Mesothelial cell of epicardium (in vitro differentiated cells): ENCODE results near the gene VEGFC. TPM values are rescaled to one million over a fixed set of nuclear protein-coding genes. Genes with fewer than 3 reads are reported as not detected.
A peak's percentile ranks its signal among the peaks of the same experiment; 100 is the strongest.

Experiments
- DNase-seq, 2 experiments: peaks; one replicate each; pipeline ENCODE4 v3.0.0; 2021; ENCODE audit warnings: low spot score in 2 of 2; ENCODE audit not compliant: unreplicated experiment in 2 of 2
- H3K27ac Mint-ChIP-seq: 2 replicates; pipeline ENCODE4 v1.8.0; 2021; ENCODE audit warnings: mixed read lengths
- H3K27me3 Mint-ChIP-seq: 2 replicates; pipeline ENCODE4 v1.8.0; 2021; ENCODE audit warnings: low read depth, mixed read lengths
- H3K36me3 Mint-ChIP-seq: 2 replicates; pipeline ENCODE4 v1.8.0; 2021; ENCODE audit warnings: mixed read lengths
- H3K4me1 Mint-ChIP-seq: 2 replicates; pipeline ENCODE4 v1.8.0; 2021; ENCODE audit warnings: mixed read lengths
- H3K4me3 Mint-ChIP-seq: 2 replicates; pipeline ENCODE4 v1.8.0; 2021; ENCODE audit warnings: mild to moderate bottlenecking, moderate library complexity, mixed read lengths
- H3K9me3 Mint-ChIP-seq: 2 replicates; pipeline ENCODE4 v1.8.0; 2021; ENCODE audit warnings: mixed read lengths
- total RNA-seq: library from RNA; stranded (reverse); gene quantifications from 3 replicates; pipeline ENCODE4 v1.2.1, GENCODE V29; 2021
- TF ChIP-seq, protein P1 (sequence below): fragments of 200-600 bp; sonication (generic); IDR thresholded peaks from one replicate; pipeline ENCODE4 v1.5.0; 2021; ENCODE audit warnings: antibody characterized with exemption; ENCODE audit not compliant: unreplicated experiment

The VEGFC gene
- total RNA-seq, 1 donor from 2014 or later, result 2.4 TPM

DNA sequence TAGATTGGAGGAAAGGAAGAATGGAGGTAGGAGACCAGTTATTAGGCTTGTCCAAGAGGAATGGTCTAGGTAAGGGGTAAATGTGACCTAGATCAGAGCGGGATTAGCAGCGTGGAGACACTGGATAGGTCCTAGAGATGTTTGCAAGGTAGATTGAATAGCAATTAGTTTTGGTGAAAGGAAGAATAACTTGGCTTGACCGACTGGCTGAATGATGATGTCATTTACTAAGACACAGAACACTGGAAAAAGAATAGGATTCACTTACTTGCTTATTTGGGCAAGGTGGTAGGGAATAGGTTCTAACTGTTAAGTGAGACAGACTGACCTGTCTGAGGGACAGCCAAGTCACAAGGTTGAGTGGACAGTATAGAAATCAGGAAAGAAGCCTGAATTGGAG is 71.3 kb downstream of the VEGFC start:
- no peak for DNase-seq
- Mint-ChIP-seq H3K9me3 (peaks cover 10% of the 10 kb centered on the region), H3K4me3 (no peak overlapping the region), H3K27me3 (no peaks in the 10 kb centered on the region), H3K36me3 (peaks cover 4% of the 10 kb centered on the region), H3K4me1 (peaks cover 2% of the 10 kb centered on the region), H3K27ac (no peak overlapping the region)
- TF ChIP-seq, protein P1, sequence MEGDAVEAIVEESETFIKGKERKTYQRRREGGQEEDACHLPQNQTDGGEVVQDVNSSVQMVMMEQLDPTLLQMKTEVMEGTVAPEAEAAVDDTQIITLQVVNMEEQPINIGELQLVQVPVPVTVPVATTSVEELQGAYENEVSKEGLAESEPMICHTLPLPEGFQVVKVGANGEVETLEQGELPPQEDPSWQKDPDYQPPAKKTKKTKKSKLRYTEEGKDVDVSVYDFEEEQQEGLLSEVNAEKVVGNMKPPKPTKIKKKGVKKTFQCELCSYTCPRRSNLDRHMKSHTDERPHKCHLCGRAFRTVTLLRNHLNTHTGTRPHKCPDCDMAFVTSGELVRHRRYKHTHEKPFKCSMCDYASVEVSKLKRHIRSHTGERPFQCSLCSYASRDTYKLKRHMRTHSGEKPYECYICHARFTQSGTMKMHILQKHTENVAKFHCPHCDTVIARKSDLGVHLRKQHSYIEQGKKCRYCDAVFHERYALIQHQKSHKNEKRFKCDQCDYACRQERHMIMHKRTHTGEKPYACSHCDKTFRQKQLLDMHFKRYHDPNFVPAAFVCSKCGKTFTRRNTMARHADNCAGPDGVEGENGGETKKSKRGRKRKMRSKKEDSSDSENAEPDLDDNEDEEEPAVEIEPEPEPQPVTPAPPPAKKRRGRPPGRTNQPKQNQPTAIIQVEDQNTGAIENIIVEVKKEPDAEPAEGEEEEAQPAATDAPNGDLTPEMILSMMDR, result no peak

DNA sequence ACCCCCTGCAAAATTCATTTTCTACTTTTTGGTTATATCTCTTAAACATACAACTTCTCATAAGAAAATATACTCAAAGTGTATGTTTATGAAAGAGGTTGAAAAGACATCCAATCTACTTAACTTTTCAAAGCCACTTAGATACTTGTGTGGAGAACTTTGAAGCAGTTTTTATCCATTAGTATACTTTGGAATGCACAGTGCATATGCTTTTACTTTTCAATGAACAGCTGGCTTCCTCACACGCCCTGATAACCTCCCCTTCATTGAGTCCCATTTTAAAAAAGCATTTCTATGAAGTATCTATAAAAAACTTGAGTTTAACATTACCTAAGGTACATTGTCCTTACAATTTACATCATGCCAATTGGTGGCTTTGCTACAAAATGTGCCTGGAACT is 73.8 kb downstream of the VEGFC start:
- TF ChIP-seq, protein P1, result no peak
- peaks cover 4% of the 10 kb centered on the region for H3K36me3 Mint-ChIP-seq

DNA sequence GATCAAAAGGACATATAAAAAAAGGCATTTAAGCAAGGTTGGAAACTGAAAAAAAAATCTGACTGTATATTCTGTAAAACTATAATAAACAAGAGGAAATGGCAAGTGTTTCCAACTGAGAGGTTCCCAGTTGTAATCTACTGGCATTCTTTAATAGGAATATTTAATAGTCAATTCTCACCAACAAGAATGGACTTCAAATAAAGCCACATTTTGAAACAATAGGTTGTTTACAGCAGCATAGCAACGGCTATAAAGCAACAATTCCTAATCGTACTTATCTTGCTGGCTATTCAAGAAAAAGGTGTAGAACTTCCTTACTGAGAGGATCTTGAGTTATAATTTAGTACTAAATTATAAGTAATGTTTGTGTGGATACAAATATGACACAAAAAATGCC is 75.5 kb downstream of the VEGFC start:
- Mint-ChIP-seq H3K27me3 (no peaks in the 10 kb centered on the region), H3K4me1 (no peaks in the 10 kb centered on the region), H3K4me3 (no peak overlapping the region), H3K9me3 (peaks cover 14% of the 10 kb centered on the region), H3K27ac (no peak overlapping the region), H3K36me3 (peaks cover 4% of the 10 kb centered on the region)
- TF ChIP-seq, protein P1, result no peak
- no peak for DNase-seq

More for the DNA sequence above, 73.8 kb downstream of the VEGFC start:
- Mint-ChIP-seq H3K4me3 (no peak overlapping the region), H3K4me1 (no peaks in the 10 kb centered on the region), H3K9me3 (peaks cover 10% of the 10 kb centered on the region), H3K27me3 (no peaks in the 10 kb centered on the region), H3K27ac (no peak overlapping the region)
- DNase-seq, result no peak

DNA sequence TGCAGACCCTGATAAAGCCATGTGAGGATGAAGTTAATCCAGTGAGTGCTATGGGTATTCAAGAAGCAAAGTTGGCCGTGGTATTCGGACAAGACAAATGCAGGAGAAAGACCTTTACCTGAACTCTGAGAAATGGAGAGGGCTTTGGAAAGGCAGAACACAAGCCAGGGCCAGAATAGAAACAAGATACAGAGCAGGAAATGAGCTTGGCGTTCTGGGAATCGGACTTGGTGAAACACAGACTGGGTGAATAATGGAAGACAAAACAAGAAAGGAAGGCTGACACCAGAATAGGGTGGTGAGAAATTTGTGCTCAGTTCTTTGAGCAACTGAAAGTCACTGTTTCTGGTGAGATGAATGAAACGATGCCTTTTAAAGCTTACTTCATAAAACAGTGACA is 83.3 kb downstream of the VEGFC start:
- H3K27me3 Mint-ChIP-seq, result no peaks in the 10 kb centered on the region
- H3K4me3 Mint-ChIP-seq, result no peak overlapping the region
- no peaks in the 10 kb centered on the region for H3K36me3 Mint-ChIP-seq
- H3K27ac Mint-ChIP-seq, result peak overlapping the region; percentile 1
- TF ChIP-seq, protein P1, result no peak
- DNase-seq, result no peak
- H3K4me1 Mint-ChIP-seq, result peaks cover 4% of the 10 kb centered on the region
- peaks cover 4% of the 10 kb centered on the region for H3K9me3 Mint-ChIP-seq

DNA sequence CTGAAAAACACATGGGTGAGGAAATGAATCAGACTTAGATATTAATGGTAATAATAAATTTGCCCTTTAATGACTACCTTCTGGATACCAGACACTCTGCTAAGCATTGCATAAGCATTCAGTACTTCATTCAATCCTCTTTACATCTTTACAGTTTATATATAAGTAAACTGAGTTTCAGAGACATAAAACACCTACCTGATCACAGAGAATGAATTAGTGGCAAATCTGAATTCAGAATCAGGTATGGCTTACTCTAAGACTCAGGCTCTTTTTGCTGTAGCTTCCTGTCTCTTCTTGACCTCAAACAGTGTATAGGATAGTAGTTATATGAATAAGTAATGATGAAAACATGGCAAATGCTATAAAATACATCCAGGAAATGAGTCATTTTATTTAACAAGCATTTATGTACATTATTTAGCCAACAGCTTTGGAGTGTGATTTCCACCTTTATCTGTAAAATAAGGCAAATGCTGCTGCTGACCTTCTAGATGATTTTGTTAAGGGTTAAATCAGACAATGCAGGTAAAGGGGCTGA is 83.9 kb downstream of the VEGFC start:
- no peaks in the 10 kb centered on the region for H3K27me3 Mint-ChIP-seq
- DNase-seq, result no peak
- no peaks in the 10 kb centered on the region for H3K36me3 Mint-ChIP-seq
- H3K4me1 Mint-ChIP-seq, result peaks cover 4% of the 10 kb centered on the region
- TF ChIP-seq, protein P1, result no peak
- H3K27ac Mint-ChIP-seq, result no peak overlapping the region
- H3K9me3 Mint-ChIP-seq, result peaks cover 4% of the 10 kb centered on the region
- no peak overlapping the region for H3K4me3 Mint-ChIP-seq

DNA sequence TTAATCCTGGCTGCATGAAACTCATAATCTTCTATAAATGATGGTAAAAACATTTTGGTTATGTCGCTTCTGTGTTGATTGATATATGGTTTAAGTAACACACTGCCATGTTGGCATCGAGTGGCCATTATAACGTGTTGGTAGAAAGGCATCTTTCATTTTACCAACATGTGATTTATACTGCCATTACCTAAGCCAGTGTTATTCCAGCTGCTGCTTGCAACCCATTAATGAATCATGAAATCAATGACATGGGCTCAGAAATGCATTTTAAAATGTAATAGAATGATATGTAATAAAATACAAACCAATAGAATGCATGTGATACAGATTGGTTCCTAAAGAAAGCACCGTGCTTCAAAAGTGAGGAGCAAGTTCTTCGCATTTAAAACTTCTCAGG is 102.0 kb downstream of the VEGFC start:
- H3K27me3 Mint-ChIP-seq, result no peaks in the 10 kb centered on the region
- H3K4me1 Mint-ChIP-seq, result no peaks in the 10 kb centered on the region
- DNase-seq, result no peak
- H3K36me3 Mint-ChIP-seq, result no peaks in the 10 kb centered on the region
- no peak overlapping the region for H3K27ac Mint-ChIP-seq
- TF ChIP-seq, protein P1, result no peak
- no peak overlapping the region for H3K4me3 Mint-ChIP-seq
- H3K9me3 Mint-ChIP-seq, result peaks cover 3% of the 10 kb centered on the region
